Stimulated activated CD8-positive, alpha-beta memory T cell treated with anti-CD3 and anti-CD28 coated beads, Interleukin-15, amount 100 ng/mL, for 48 hours (primary cell): ENCODE results near the gene XRCC4.

Source experiments
- DNase-seq, 2 donors: peaks; one replicate each; pipeline ENCODE4 v3.0.0-alpha.2; 2020; ENCODE audit warnings: low read depth in 2 of 2

Gene XRCC4

GRCh38 chr5:83071286-83072051 is 5.9 kb upstream of the XRCC4 start:
- DNase-seq, result no peak

DNA sequence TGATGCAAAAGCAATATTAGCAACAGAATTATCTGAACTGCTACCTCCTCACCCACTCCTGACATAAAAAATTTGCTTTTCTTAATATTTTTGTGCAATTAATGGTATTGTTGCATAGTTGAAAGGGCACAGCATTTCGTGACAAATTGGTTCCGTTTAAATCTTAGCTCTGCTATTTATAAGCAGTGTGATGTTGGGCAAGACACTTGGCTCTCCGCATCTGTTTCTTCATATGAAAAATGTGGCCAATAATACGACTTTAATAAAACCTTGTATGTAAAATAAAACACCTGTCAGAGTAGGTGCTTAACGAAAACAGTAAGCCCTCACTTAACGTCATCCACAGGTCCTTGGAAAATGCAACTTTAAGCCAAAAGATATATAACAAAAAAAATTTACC is 4.4 kb upstream of the XRCC4 start:
- DNase-seq, result no peak

DNA sequence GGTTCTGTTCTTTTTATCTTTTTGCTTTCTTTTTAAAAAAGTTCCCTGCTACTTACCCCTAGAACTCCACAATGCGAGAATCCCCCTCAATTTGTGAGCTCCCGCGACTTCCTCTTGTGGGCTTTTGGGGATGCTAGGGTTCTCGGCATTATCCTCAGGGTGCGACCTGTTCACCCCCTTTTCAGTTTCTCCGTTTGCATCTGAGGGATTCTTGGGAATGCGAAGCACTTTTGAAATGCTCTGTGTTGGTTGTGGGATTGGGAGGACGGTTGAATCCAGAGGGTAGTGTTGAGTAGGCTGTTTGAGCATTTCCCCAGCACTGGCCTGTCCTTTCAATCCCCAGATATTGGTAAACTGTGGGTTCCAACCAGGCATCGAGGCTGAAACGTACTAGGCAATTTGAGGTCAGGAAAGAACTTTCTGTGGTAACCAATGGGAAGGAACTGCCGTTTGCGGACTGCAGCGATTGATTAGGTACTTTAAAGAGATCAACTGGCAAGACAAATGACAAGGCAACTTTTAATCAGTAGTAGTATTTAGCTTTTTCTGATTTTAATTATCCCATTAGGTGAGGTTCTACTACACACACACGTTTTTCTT is 415 bp downstream of the XRCC4 start:
- no peak for DNase-seq

DNA sequence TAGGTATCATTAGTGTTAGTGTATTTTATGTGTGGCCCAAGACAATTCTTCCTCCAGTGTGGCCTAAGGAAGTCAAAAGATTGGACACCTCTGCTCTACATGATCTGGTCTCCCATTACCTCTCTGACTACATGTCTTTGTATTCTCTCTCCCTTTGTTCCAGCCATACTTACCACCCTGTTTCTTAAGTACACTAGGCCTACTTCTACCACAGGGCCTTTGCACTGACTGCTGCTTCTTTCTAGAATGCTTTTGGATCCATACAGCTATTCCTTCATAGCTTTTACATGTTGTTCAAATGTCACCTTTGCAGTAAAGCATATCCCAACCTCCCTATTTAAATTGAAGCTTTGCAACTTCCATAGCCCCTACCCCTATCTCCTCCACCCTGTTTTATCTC is 5.4 kb downstream of the XRCC4 start:
- DNase-seq, result no peak

- DNase-seq, result no peak
Measured at GRCh38 chr5:83084336-83084735, 7.0 kb downstream of the XRCC4 start.

DNA sequence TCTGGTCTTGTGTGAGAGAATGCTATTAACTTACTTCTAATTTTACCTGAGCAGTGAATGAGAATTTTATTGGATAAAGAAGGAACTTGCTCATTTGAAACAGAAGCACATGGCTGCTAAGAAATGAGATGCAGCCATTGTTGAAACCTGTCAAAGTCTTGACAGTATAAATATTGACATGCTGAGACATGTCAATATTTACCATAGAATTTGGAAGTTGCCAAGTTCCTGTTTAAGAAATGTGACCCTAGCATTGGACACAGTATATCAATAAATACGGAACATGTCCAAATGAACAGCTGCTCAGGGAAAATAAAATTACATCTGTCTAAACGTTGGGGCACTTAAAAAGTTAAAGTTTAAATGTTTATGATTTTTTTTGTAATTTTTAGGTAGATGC is 7.8 kb downstream of the XRCC4 start:
- no peak for DNase-seq

GRCh38 chr5:83090169-83090568 is 12.8 kb downstream of the XRCC4 start:
- no peak for DNase-seq

DNA sequence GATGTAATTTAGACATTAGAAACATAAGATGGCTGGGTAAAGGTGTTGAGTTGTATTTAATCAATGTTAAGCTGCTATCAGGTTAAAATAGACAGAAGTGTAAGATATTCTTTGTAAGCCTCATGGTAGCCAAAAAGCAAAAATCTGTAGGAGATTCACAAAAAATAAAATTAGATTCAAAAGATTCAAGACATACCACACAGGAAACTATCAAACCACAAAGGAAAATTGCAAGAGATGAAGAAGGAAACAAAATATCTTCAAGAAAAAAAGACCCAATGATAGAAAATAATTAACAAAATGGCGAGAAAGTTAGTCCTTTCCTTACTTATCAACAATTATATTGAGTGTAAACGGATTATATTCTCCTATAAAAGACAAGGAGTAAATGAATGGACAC is 15.3 kb downstream of the XRCC4 start:
- no peak for DNase-seq

DNA sequence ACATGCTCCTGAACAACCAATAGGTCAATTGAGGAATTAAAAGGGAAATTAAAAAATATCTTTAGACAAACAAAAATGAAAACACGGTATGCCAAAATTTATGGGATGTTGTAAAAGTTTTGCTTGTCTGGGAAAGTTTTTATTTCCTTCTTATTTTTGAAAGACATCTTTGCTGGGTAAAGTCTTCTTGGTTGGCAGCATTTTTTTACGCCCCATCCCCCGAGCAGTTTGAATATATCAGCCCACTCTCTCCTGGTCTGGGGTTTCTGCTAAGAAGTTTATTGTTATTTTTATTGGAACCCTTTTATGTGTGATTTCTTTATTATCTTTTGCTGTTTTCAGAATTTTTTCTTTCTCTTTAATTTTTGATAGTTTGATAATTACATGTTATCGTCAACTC is 16.3 kb downstream of the XRCC4 start:
- no peak for DNase-seq

GRCh38 chr5:83095163-83095956 is 18.0 kb downstream of the XRCC4 start:
- DNase-seq, result no peak

- no peak for DNase-seq
Measured at GRCh38 chr5:83095957-83096539, 18.7 kb downstream of the XRCC4 start.

DNA sequence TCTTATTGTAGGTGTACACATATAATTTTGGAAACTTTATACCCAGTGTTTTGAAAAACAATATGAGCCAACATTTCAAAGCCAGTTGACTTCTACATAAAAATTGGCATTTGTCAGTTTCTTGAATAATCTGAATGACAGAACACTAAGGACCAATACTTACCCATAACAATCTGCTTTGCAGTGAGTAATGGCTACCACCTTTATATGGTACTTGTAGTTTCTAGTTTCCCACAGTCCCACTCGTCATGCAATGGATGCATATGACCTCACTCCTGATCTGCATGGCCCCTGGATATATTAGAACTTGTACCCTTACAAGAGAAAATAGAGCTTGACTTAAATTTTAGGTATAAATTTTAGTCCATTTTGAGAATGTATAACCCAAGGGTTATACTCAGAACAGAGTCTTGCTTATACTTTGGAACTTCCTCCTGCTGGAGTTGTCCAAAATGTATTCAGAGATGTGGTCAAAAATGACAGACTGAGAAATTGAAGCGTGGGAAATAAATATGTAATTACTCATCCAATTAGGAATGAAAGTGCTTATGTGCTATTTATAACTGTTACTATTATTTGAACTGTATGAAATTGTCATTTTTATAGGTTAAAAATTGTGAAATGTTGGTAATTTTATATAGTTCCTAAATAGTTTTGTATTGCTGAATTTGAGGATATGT is 19.5 kb downstream of the XRCC4 start:
- no peak for DNase-seq

- DNase-seq, result no peak
Measured at GRCh38 chr5:83097689-83098231, 20.4 kb downstream of the XRCC4 start.

- no peak for DNase-seq
Measured at GRCh38 chr5:83099001-83099400, 21.7 kb downstream of the XRCC4 start.

DNA sequence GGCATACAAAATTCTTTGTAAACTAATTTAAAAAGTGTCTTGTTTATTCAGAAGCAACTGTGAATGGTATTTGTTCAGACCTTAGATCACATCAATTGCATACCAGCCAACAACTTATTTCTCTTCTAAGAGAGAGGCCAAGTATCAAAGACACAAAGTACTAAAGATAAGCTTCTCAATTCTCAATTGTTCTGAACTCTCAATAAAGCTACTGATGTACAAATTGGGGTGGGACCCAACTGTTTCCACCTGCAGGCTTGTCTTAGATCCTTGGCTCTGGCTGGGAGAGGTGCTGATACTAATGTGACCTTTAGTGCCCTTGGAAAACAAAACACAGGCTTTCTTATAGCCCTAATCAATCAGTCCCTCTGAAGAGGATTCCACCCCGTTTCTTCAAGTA is 22.1 kb downstream of the XRCC4 start:
- DNase-seq, result no peak

GRCh38 chr5:83101514-83101913 is 24.2 kb downstream of the XRCC4 start:
- DNase-seq, result no peak

DNA sequence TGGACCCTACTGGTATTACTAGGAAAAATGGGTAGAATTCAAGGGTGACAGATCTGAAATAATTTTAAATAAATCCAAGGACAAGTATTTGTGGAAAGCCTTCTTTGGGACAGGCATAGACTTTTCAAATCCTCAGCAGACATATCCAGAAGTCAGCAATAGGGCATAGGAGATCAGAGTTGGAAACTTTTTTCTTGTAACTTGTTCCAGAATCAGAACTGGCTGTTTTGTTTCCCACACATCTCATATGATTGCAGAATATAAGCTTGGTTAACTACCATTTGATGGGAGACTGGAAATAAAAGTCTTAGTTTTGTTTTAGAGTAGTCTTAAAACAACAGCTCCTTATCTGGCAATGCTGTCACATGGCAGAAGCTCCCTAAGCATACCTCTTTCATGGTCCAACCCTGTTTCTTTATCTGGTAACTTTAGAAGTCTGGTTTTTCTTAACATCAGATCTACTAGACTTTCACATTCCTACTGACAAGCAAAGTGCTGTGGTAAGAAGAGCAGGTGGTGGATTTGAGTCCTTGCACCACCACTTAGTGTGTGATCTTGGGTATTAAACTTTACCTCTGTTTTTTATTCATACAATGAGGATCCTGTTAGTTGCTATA is 25.1 kb downstream of the XRCC4 start:
- DNase-seq, result no peak

DNA sequence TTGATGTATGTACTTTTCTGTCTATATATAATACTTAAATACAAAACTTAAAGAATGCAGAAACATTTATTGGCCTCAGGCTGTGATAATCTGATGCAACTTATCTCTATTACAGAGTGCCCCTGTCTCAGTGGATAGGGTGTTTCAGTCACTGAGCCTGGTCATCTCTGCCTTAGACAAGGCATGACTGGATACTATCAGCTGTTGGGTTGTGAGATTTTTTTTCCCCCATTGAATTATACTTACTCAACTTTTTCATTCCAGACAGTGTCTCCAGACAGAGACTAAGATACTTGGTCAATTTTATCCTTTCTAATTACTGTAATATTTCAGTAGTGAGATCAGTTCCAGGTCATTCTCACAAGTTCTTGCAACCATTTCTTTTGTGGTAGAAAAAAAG is 26.7 kb downstream of the XRCC4 start:
- DNase-seq, result no peak

GRCh38 chr5:83107692-83108420 is 30.5 kb downstream of the XRCC4 start:
- no peak for DNase-seq

DNA sequence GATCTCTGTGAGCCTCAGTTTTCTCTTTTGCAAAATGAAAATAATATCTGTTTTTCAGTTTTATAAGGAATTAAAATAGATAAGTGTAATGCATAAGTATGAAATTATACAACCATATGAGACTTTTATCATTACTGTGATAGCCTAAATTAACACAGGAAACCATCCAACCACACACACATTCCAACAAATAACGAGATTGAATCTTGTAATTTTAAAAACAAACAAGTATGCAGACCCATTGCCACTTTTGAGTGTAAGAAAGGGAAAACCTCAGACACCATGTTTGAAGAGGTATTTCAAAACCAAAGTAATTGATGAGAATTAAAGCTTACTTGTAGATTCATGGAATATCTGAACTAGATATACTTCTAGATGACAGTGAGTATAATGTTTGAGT is 32.0 kb downstream of the XRCC4 start:
- no peak for DNase-seq

- no peak for DNase-seq
Measured at GRCh38 chr5:83115816-83116215, 38.5 kb downstream of the XRCC4 start.
